ENCODE data around the gene APOE. TPM values are rescaled to one million over a fixed set of nuclear protein-coding genes. Genes with fewer than 3 reads are reported as not detected.

The APOE gene
- total and polyA plus RNA-seq, 4 donors = 80.8 to 1,011 (median 206) TPM

DNA sequence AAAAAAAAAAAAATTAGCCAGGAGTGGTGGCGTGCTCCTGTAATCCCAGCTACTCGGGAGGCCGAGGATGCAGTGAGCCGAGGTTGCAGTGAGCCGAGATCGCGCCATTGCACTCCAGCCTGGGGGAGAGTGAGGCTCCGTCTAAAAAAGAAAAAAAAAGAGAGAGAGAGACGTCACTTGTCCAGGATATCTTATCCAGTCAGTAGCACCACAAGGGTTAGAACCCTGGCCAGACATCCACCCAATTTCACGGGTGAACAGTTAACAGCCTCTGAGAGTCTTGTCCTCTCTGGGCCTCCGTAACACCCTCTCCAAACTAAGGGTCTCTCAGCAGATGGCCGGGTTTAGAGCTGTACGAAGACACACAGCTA lies 48.7 kb downstream of the APOE start:
- DNase-seq (no peak), ATAC-seq (ENCODE audit: insufficient read depth, low FRiP score) (no peak)
- Histone ChIP-seq H3K27ac (ENCODE audit: low read depth in 1 of 2, low read length in 1 of 2) (peak overlapping the region; percentile 84 to 98), H3K36me3 (ENCODE audit: control insufficient read depth in 4 of 4, insufficient read depth in 4 of 4, low read length in 4 of 4) (peaks cover 0 to 5% (median 4%) of the 10 kb centered on the region in 4 donors), H3K27me3 (ENCODE audit: control insufficient read depth in 3 of 3, insufficient read depth in 3 of 3, low read length in 2 of 3) (no peaks in the 10 kb centered on the region), H3K4me1 (ENCODE audit: control insufficient read depth in 5 of 5, insufficient read depth in 5 of 5, low read length in 5 of 5) (peaks cover 0 to 26% (median 6%) of the 10 kb centered on the region in 5 donors), H3K4me3 (peak overlapping the region; percentile 59), H3K9me3 (ENCODE audit: control insufficient read depth in 4 of 4, insufficient read depth in 3 of 4, low read length in 3 of 4) (no peaks in the 10 kb centered on the region), H3K9ac (ENCODE audit: insufficient read depth in 1 of 2, low read length in 2 of 2) (peak overlapping the region; percentile 52 to 95)
- TF ChIP-seq, protein P1, sequence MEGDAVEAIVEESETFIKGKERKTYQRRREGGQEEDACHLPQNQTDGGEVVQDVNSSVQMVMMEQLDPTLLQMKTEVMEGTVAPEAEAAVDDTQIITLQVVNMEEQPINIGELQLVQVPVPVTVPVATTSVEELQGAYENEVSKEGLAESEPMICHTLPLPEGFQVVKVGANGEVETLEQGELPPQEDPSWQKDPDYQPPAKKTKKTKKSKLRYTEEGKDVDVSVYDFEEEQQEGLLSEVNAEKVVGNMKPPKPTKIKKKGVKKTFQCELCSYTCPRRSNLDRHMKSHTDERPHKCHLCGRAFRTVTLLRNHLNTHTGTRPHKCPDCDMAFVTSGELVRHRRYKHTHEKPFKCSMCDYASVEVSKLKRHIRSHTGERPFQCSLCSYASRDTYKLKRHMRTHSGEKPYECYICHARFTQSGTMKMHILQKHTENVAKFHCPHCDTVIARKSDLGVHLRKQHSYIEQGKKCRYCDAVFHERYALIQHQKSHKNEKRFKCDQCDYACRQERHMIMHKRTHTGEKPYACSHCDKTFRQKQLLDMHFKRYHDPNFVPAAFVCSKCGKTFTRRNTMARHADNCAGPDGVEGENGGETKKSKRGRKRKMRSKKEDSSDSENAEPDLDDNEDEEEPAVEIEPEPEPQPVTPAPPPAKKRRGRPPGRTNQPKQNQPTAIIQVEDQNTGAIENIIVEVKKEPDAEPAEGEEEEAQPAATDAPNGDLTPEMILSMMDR (IDR thresholded peaks at IDR 0.05; ENCODE audit: control extremely low read depth, extremely low read depth) = no peak
- 30 to 41% methylated on average over 13 of the region's 13 CpGs for WGBS, 2 donors

- H3K4me1 ChIP-seq (ENCODE audit: control insufficient read depth in 5 of 5, insufficient read depth in 5 of 5, low read length in 5 of 5) = peaks cover 0 to 26% (median 6%) of the 10 kb centered on the region in 5 donors
- TF ChIP-seq, protein P1 (IDR thresholded peaks at IDR 0.05; ENCODE audit: control extremely low read depth, extremely low read depth) = no peak
- H3K9ac ChIP-seq (ENCODE audit: insufficient read depth in 1 of 2, low read length in 2 of 2) = peak within 1 kb of the TSS; percentile 88 to 95
- WGBS, 2 donors = 0% methylated on average over 49 to 65 of the region's 65 CpGs
- no peaks in the 10 kb centered on the region for H3K27me3 ChIP-seq (ENCODE audit: control insufficient read depth in 3 of 3, insufficient read depth in 3 of 3, low read length in 2 of 3)
- peaks cover 0 to 5% (median 4%) of the 10 kb centered on the region in 4 donors for H3K36me3 ChIP-seq (ENCODE audit: control insufficient read depth in 4 of 4, insufficient read depth in 4 of 4, low read length in 4 of 4)
- peak within 1 kb of the TSS; percentile 84 to 98 for H3K27ac ChIP-seq (ENCODE audit: low read depth in 1 of 2, low read length in 1 of 2)
- peak within 1 kb of the TSS; percentile 100 for H3K4me3 ChIP-seq
- DNase-seq (peak; percentile 97 to 99 (median 98)), ATAC-seq (ENCODE audit: insufficient read depth, low FRiP score) (peak; percentile 97)
- no peaks in the 10 kb centered on the region for H3K9me3 ChIP-seq (ENCODE audit: control insufficient read depth in 4 of 4, insufficient read depth in 3 of 4, low read length in 3 of 4)
These were observed 49.3 kb downstream of the APOE start, which contains the start of gene CLPTM1 for GRCh38 chr19:44954649-44955504. Gene CLPTM1, plus strand, starts transcription at chr19:44955380. Its CDS starts 16 bp downstream, at chr19:44955396.

GRCh38 chr19:44955505-44956439 lies 50.2 kb downstream of the APOE start:
- peaks cover 0 to 3% (median 1%) of the 10 kb centered on the region in 4 donors for H3K36me3 ChIP-seq (ENCODE audit: control insufficient read depth in 4 of 4, insufficient read depth in 4 of 4, low read length in 4 of 4)
- DNase-seq = peak in 1 of 3 donors; percentile 2
- H3K27ac ChIP-seq (ENCODE audit: low read depth in 1 of 2, low read length in 1 of 2) = peak overlapping the region; percentile 69 to 82
- peak overlapping the region; percentile 82 to 88 for H3K9ac ChIP-seq (ENCODE audit: insufficient read depth in 1 of 2, low read length in 2 of 2)
- H3K9me3 ChIP-seq (ENCODE audit: control insufficient read depth in 4 of 4, insufficient read depth in 3 of 4, low read length in 3 of 4) = no peaks in the 10 kb centered on the region
- peaks cover 0 to 26% (median 6%) of the 10 kb centered on the region in 5 donors for H3K4me1 ChIP-seq (ENCODE audit: control insufficient read depth in 5 of 5, insufficient read depth in 5 of 5, low read length in 5 of 5)
- TF ChIP-seq, protein P1 (IDR thresholded peaks at IDR 0.05; ENCODE audit: control extremely low read depth, extremely low read depth) = no peak
- WGBS, 2 donors = 3 to 5% methylated on average over 37 to 40 of the region's 40 CpGs
- no peaks in the 10 kb centered on the region for H3K27me3 ChIP-seq (ENCODE audit: control insufficient read depth in 3 of 3, insufficient read depth in 3 of 3, low read length in 2 of 3)
- ATAC-seq (ENCODE audit: insufficient read depth, low FRiP score) = peak; percentile 7
- H3K4me3 ChIP-seq = peak overlapping the region; percentile 100
